Loucy (cell line): ENCODE results near the gene UBALD2.
A peak's percentile ranks its signal among the peaks of the same experiment; 100 is the strongest.

Source experiments
- EZH2phosphoT487 ChIP-seq: fragments of 200-600 bp; IDR thresholded peaks from 2 replicates; pipeline ENCODE4 v1.6.1; 2018; ENCODE audit warnings: antibody characterized with exemption, mild to moderate bottlenecking, moderate library complexity, borderline replicate concordance
- TF ChIP-seq, protein P1 (sequence below): fragments of 200-600 bp; sonication (generic); conservative IDR thresholded peaks from 2 replicates; pipeline ENCODE4 v1.5.1; 2014; ENCODE audit warnings: mild to moderate bottlenecking, antibody characterized with exemption, low read length

DNA sequence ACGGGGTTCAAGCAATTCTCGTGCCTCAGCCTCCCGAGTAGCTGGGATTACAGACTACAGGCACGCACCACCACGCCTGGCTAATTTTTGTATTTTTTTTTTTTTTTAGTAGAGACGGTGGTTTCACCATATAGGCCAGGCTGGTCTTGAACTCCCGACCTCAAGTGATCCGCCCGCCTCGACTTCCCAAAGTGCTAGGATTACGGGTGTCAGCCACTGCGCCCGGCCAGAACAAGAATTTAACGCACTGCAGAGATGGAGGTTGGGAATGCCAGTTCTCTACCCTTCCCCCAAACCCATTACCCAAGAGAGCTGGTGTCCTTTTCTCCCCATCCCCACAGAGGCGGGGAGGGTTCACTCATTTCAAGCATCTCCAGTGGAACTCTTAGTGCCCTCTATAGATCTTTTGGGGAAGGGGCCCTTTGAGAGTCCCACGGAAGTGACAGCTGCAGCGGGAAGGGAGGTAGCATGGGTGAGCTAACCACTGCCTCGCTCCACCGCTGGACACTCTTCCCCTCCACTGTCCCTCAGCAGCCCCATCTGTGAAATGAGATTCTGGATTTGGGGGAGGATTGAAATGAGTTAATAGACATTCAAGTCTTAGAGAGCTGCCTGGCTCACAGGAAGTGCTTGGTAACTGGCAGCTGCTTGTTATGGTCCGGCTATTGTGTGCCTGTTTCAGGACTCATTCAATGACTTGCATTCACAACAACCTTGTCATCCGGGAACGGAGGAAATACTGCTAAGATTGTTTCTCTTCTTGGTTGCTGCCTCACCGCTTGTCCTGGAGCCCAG, 3.5 kb upstream of the UBALD2 start:
- TF ChIP-seq, protein P1, sequence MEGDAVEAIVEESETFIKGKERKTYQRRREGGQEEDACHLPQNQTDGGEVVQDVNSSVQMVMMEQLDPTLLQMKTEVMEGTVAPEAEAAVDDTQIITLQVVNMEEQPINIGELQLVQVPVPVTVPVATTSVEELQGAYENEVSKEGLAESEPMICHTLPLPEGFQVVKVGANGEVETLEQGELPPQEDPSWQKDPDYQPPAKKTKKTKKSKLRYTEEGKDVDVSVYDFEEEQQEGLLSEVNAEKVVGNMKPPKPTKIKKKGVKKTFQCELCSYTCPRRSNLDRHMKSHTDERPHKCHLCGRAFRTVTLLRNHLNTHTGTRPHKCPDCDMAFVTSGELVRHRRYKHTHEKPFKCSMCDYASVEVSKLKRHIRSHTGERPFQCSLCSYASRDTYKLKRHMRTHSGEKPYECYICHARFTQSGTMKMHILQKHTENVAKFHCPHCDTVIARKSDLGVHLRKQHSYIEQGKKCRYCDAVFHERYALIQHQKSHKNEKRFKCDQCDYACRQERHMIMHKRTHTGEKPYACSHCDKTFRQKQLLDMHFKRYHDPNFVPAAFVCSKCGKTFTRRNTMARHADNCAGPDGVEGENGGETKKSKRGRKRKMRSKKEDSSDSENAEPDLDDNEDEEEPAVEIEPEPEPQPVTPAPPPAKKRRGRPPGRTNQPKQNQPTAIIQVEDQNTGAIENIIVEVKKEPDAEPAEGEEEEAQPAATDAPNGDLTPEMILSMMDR: 0 out of 2 replicates have a peak, but pooled peaks have one; percentile 10
- TF ChIP-seq EZH2phosphoT487: no peak
